Stimulated activated CD4-positive, alpha-beta T cell treated with anti-CD3 and anti-CD28 coated beads, Interleukin-1b, Interleukin-23, amount 100 ng/mL, for 24 hours (primary cell): ENCODE results near the gene TBCEL.
"Not testable (repeated sequence)": the region's sequence is repeated elsewhere in the genome, so short reads cannot be mapped to it uniquely, and the experiment has no call there.

Experiments
- DNase-seq, 4 experiments: peaks; one replicate each; pipeline ENCODE4 v3.0.0-alpha.2; 2020; ENCODE audit warnings: low read depth in 4 of 4, low spot score in 1 of 4

The TBCEL gene

DNA sequence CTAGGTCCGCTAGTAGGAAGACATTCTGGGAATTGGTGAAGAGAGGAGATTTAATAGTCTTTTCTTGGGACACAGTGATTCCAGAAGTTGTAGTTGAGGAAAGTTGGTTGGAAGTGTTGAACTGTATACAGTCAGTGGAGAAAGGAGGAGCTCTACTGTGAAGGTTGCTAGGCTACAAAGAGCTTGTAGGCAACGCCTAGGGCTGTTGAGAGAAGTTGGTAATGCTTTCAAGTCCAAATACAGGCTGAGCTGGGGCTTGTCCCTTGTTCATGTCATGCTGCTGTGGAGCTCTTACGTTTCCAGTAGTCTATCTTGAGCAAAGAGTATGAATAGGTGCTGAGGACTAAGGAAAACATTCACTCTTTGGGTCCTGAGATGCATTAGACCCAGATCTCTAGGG lies 1.1 kb downstream of the TBCEL start:
- no peak for DNase-seq

GRCh38 chr11:121029153-121029552 lies 5.3 kb downstream of the TBCEL start:
- DNase-seq: no peak

- DNase-seq: no peak
Observed at GRCh38 chr11:121029813-121030445, 6.0 kb downstream of the TBCEL start.

DNA sequence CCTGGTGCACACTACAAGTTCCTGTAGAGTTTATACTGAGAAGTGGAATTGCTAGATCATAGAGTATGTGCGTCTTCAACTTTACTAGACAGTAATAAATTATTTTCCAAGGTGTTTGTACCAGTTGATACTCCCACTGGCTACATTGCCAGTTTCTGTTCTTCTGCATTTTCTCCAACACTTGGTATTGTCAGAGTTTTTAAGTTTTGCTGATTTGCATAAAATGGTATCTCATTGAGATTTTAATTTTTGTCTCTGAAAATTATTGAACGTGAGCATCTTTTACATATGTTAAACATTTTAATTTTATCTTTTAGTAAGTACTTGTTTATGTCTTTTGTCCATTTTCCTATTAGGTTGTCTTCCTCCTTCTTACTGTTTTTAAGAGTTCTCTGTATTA lies 7.3 kb downstream of the TBCEL start:
- no peak for DNase-seq

- DNase-seq: not testable (repeated sequence)
Observed at GRCh38 chr11:121031648-121032047, 7.7 kb downstream of the TBCEL start.

DNA sequence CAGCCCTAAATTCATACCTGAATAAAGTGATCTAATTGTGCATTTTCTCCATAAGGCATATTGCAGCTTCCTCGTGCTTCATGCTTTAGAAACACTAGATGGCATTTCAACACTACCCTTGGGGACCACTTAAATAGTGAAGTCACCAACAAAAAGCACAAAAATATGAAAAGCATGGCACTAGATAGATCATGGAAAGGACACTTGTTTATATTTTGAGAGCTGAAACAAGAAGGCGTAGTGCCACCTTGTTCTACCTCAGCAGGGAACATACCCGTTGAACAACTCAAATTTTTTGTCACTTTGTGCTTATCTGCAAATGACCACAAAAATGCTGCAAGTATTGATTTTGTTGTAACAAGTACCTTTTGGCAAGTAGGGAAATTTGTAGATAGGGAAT lies 8.6 kb downstream of the TBCEL start:
- DNase-seq: no peak

- no peak for DNase-seq
Observed at GRCh38 chr11:121033635-121034034, 9.7 kb downstream of the TBCEL start.

DNA sequence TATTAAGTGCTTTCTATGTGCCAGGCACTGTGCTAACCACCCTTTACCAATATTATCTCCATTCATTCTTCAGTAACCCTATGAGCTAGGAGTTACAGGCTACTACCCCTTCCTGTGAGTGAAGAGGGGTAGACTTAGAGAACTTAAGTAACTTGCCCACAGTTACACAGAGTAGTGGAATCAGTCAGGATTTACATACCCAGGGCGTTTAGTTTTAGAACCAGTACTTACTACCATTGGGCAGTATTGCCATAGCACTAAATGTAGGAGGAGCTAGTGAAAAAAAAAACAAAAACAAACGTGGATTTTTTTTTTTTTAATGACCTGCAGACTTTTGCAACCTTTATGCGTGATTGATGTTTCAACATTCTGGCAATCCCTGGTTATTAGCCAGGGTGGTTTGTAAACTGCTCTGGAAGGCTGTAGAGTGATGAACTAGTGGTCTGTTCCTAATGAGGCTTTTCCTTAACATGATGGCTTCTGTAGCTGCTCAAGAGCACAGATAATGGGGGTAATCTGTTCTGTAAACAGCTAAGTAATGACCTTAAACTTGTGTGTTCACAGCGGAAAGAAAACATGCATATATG lies 11.4 kb downstream of the TBCEL start:
- no peak for DNase-seq

DNA sequence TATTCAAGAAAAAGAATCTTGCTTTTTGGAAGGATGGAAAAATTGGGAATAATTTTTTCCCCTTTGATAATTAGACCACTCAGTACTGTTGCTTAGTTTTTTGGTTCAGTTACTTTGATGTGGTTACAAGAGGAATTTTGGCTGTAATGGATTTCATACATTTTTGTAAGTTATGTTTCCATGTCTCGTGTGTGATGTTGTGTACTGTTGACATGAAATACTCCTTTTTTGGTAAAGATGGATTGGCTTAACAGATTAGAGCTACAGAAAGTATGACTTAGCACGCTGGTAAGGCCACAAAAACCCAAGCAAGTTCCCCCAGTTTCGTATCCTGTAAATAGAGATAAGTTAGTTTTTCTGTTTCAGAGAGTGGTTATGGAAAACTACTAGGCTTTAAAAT lies 11.9 kb downstream of the TBCEL start:
- no peak for DNase-seq

DNA sequence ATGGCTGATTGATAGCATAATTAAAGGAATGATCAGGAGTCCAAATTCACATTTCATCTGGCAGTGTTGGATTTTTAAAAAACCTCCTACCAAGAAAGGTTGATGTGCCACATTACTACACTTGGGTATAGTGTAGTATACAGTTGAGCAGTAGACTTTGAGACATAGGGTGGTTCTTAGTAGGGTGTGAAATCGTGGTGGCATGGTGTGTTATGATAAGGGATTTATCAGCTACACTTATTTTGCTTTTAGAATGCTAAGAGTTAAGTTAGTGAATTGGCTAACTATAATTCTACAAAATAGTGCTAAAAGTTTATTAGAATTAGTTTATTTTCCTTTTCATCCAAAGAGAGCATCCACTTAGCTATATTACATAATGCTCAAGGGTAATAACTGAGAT lies 13.1 kb downstream of the TBCEL start:
- no peak for DNase-seq

- DNase-seq: no peak
Observed at GRCh38 chr11:121038648-121039409, 14.9 kb downstream of the TBCEL start.

GRCh38 chr11:121039971-121040613 lies 16.2 kb downstream of the TBCEL start:
- DNase-seq: no peak

GRCh38 chr11:121040614-121041002 lies 16.7 kb downstream of the TBCEL start:
- DNase-seq: no peak

DNA sequence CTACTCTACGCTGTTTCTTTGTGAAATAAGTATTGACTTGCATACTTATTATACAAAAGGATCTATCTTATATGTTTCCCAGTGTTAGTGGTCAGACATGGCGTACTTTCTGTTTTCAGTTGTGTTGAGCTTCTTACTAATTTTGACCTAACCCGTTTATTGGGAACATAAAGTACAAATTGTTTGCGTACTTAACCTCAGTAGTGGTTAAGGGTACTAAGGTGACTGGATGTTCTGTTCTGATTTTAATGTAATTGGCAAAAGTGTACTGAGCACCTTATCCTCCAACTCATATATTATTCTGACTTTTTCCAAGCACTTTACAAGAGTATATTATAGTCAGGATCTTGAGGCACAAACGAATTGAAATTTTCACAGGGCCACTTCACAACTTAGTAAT lies 17.2 kb downstream of the TBCEL start:
- no peak for DNase-seq

DNA sequence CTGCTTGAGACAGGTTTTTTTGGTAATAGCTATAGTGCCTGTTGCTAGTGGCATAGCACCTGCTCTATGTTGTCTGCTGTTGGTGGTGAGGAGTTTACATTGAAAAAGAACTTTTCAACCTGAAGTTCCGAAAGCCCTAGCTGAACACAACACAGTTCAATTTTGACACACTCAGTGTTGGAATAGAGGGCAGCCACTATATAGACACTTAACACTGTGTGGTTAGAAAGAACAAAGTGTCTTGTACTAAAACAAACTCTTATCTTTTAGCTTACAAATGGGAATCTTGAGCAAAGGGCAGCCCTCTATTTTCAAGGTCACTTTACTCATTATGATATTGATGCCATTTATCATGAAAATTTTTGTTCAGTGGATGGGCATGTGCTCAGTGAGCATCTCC lies 18.4 kb downstream of the TBCEL start:
- no peak for DNase-seq

DNA sequence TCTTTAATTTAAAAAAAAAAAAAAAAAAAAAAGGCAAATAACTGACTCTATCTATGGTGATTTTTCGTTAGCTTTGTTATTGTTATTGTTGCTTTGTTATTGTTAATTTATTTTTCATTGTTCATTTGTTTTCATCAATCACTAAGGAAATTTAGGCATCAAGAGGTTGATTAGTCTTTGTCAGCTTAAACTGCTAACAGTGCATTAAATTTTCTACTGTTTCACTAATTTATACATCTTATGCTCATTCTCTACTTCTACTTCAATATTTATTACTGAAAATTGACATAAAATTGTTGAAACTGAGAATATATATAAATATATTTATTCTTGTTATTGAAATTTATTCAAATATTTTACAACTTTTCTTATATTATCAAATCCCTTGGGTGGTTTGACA lies 24.0 kb downstream of the TBCEL start:
- DNase-seq: no peak

DNA sequence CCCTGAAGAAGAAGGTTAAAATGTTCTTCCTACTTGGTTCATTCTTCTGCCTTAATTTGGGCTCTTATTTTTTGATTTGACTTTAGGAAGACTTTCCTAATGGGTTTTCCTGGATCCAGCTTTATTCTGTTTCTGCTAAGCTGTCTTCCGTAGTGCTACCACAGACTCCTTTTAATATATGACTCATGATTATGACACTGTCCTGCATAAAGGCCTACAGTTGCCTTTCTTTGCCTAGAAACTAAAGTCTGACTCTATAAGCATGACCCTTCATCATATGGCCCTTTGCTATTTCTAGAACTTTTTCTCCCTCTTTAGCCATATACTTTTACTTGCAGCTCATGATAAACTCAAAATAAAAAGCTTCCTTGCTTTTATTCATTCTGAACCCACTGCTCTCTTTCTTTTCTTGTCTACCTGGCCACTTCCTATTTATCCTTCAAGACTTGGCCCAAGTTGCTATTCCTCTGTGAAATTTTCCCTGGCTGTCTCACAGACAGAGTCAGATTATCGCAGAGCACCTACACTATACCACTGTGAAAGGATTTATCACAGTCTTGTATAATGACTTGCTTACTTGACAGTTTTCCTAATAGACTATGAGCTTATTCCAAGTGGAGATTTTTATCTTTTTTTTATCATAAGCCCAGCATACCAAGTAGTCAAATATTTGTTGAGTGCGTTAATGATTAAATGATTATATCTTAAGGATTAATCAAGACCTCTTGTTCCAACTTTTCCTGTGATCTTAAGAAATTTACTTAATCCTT lies 24.7 kb downstream of the TBCEL start:
- no peak for DNase-seq

DNA sequence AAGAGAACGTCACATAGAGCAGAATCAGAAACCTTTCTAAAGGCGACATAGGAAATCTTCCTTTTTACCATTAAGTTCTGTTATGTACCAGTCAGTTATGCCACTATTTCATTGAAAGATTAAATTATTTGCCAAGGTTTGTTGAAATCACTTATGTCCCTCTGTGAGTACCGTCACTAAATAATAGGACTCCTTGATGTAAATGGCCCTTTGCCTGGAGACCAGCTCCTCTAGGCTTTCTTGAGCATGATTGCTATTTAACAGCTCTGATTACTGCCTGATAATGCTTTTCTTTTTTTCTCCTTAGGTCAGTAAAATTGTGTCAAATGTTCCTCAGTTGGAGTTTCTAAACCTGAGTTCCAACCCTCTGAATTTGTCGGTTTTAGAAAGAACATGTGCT lies 29.3 kb downstream of the TBCEL start:
- no peak for DNase-seq

DNA sequence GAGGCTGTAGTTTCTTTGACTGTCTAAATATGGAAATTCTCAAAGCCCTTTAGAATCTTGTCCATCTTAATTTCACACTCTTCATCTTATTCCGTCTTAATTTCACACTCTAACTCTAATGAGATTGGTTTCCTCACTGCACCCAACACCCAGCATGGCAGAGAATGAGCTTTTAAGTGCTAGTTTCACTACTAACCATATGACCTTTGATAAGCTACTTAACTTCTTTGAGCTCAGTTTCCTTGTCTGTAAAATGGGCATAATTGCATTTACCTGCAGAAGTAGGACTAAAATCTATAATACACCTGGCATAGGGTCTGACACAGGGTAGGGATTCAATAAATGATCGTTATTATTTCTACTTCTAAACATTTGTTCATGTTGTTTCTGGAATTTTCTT lies 30.4 kb downstream of the TBCEL start:
- DNase-seq: no peak

GRCh38 chr11:121055076-121055475 lies 31.2 kb downstream of the TBCEL start:
- DNase-seq: no peak

DNA sequence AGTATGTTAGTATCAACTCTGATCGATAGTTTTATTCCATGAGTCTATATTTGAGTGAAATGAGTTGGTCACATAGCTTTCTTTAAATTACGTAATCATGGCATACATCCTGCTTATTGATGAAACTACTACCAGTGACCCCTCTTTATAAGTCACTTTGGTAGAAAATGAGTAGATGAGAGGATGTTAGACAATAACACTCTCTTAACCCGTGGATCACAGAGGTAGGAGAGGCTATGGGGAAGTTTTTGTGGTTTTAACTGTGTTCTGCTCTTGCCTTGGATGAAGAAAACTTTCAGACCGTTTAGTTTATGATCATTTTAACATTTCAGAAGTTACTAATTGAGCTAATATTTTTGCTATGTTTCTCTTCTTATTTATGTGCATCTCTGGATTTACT lies 34.0 kb downstream of the TBCEL start:
- no peak for DNase-seq
